PC-9 (cell line): ENCODE data around the gene ROM1. TPM values are rescaled to one million over a fixed set of nuclear protein-coding genes. Genes with fewer than 3 reads are reported as not detected.

Experiments
- BruUV-seq: library from RNA; stranded (reverse); fragments of 400-500 nt; replicated peaks from 2 replicates; lab custom pipeline; 2021; lab: Mats Ljungman, UMichigan
- CTCF ChIA-PET: fragments of 300-600 bp; sonication (Branson Sonifier 250); formaldehyde crosslinking; loops from one replicate; lab custom pipeline; 2022; ENCODE audit warnings: antibody characterized with exemption; lab: Charles Lee
- POLR2A ChIA-PET: fragments of 300-600 bp; sonication (Branson Sonifier 250); formaldehyde crosslinking; loops from one replicate; lab custom pipeline; 2022; ENCODE audit warnings: antibody characterized with exemption; ENCODE audit not compliant: unreplicated experiment; lab: Charles Lee
- DNase-seq, 2 experiments: peaks; one replicate each; pipeline versions ENCODE4 v3.0.0 to v3.0.0-alpha.2; 2015 to 2022; ENCODE audit warnings: mixed read lengths in 1 of 2
- H2AFZ ChIP-seq: fragments of 200-600 bp; sonication (generic); 2 replicates; pipeline ENCODE4 v1.8.1; 2017; ENCODE audit warnings: antibody characterized with exemption
- H3F3A ChIP-seq: fragments of 200-600 bp; sonication (generic); 2 replicates; pipeline ENCODE4 v1.8.1; 2017; ENCODE audit warnings: antibody characterized with exemption, mild to moderate bottlenecking, low read depth; ENCODE audit not compliant: insufficient read depth
- H3K27ac ChIP-seq: fragments of 200-600 bp; sonication (generic); 2 replicates; pipeline ENCODE4 v1.6.1; 2016; ENCODE audit warnings: mixed run types
- H3K27me3 ChIP-seq: fragments of 200-600 bp; sonication (generic); 2 replicates; pipeline ENCODE4 v1.6.1; 2016; ENCODE audit warnings: low read depth, mixed run types; ENCODE audit not compliant: insufficient read depth
- H3K36me3 ChIP-seq: fragments of 200-600 bp; sonication (generic); 2 replicates; pipeline ENCODE4 v1.6.1; 2016; ENCODE audit warnings: low read depth, mixed run types
- H3K4me1 ChIP-seq: fragments of 200-600 bp; sonication (generic); replicated peaks from 2 replicates; pipeline ENCODE4 v1.6.1; 2016; ENCODE audit warnings: mixed run types; ENCODE audit not compliant: insufficient read depth
- H3K4me2 ChIP-seq: fragments of 200-600 bp; sonication (generic); 2 replicates; pipeline ENCODE4 v1.6.1; 2017; ENCODE audit warnings: mixed run types
- H3K4me3 ChIP-seq: fragments of 200-600 bp; sonication (generic); 2 replicates; pipeline ENCODE4 v1.6.1; 2016; ENCODE audit warnings: mixed run types
- H3K79me2 ChIP-seq: fragments of 200-600 bp; sonication (generic); 2 replicates; pipeline ENCODE4 v1.6.1; 2017; ENCODE audit warnings: low read depth, mixed run types
- H3K9me2 ChIP-seq: fragments of 200-600 bp; sonication (generic); 2 replicates; pipeline ENCODE4 v1.8.1; 2017; ENCODE audit warnings: mild to moderate bottlenecking; ENCODE audit not compliant: insufficient read depth
- H3K9me3 ChIP-seq: fragments of 200-600 bp; sonication (generic); 2 replicates; pipeline ENCODE4 v1.8.1; 2016; ENCODE audit warnings: low read depth; ENCODE audit not compliant: insufficient read depth
- H4K20me1 ChIP-seq: fragments of 200-600 bp; sonication (generic); 2 replicates; pipeline ENCODE4 v1.8.1; 2017; ENCODE audit not compliant: insufficient read depth
- EZH2 ChIP-seq: fragments of 200-600 bp; sonication (generic); IDR thresholded peaks from 2 replicates; pipeline ENCODE4 v1.8.0; 2017; ENCODE audit warnings: antibody characterized with exemption, low read depth
- intact Hi-C: fragments of 100-400 bp; cut with micrococcal nuclease; formaldehyde crosslinking; loops from one replicate; pipeline ENCODE4 v1.10.0; 2022; ENCODE audit not compliant: unreplicated experiment
- total RNA-seq: library from RNA; stranded (reverse); gene quantifications from 2 replicates; pipeline ENCODE4 v1.2.3, GENCODE V29; 2021
- TF ChIP-seq, protein P1 (sequence below): fragments of 200-600 bp; sonication (generic); conservative IDR thresholded peaks from 2 replicates; pipeline ENCODE4 v1.6.1; 2017; ENCODE audit warnings: mixed run types, antibody characterized with exemption, mild to moderate bottlenecking, moderate library complexity

ROM1 gene
- total RNA-seq, 1 experiment from 2014 or later: 6.2 TPM

DNA sequence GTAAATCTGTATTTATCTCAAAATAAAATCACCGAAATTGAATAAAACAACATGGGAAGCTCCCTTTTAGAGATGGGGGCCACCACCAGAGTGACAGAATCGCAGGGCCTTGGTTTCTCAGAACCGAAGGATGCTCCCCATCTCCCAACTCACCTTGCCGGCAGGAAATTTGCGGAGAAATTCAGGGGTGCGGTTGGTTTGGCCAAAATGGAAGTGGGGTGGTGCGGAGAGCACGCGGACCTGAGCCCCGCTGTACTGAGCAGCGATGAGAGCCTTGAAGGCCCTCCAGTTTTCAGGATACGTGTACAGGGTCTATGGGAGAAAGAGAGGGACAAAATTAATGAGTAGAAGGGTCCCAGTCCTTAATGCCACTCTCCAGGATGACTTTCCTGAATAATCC, 40.6 kb upstream of the ROM1 start:
- ChIA-PET POLR2A (interaction anchor here (0.5 to 0.9 kb wide), 4 partner anchors 11 to 162 kb away, joined by 3 to 4 read pairs (median 4); no protein-coding TSS in a partner anchor), CTCF (interaction anchor here (1.1 kb wide), 1 partner anchor 148 kb away, joined by 3 read pairs; no protein-coding TSS in a partner anchor)
- no peak for DNase-seq
- Histone ChIP-seq H3K79me2 (peaks cover 78% of the 10 kb centered on the region), H3F3A (peaks cover 77% of the 10 kb centered on the region), H3K4me3 (peak overlapping the region; percentile 92), H3K4me2 (peak overlapping the region; percentile 93), H3K27ac (peak overlapping the region; percentile 86), H3K4me1 (peaks cover 40% of the 10 kb centered on the region), H4K20me1 (peaks cover 53% of the 10 kb centered on the region), H3K27me3 (no peaks in the 10 kb centered on the region), H3K9me2 (no peaks in the 10 kb centered on the region), H2AFZ (no peak overlapping the region), H3K36me3 (peaks cover 53% of the 10 kb centered on the region), H3K9me3 (no peaks in the 10 kb centered on the region)
- BruUV-seq: no TSS peak
- intact Hi-C loops: loop anchor here (5.0 kb wide), 1 partner anchor 40 kb away; the partner anchor contains the start of genes EML3 and ROM1
- TF ChIP-seq, protein P1, sequence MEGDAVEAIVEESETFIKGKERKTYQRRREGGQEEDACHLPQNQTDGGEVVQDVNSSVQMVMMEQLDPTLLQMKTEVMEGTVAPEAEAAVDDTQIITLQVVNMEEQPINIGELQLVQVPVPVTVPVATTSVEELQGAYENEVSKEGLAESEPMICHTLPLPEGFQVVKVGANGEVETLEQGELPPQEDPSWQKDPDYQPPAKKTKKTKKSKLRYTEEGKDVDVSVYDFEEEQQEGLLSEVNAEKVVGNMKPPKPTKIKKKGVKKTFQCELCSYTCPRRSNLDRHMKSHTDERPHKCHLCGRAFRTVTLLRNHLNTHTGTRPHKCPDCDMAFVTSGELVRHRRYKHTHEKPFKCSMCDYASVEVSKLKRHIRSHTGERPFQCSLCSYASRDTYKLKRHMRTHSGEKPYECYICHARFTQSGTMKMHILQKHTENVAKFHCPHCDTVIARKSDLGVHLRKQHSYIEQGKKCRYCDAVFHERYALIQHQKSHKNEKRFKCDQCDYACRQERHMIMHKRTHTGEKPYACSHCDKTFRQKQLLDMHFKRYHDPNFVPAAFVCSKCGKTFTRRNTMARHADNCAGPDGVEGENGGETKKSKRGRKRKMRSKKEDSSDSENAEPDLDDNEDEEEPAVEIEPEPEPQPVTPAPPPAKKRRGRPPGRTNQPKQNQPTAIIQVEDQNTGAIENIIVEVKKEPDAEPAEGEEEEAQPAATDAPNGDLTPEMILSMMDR: no peak
- no peak for TF ChIP-seq EZH2

DNA sequence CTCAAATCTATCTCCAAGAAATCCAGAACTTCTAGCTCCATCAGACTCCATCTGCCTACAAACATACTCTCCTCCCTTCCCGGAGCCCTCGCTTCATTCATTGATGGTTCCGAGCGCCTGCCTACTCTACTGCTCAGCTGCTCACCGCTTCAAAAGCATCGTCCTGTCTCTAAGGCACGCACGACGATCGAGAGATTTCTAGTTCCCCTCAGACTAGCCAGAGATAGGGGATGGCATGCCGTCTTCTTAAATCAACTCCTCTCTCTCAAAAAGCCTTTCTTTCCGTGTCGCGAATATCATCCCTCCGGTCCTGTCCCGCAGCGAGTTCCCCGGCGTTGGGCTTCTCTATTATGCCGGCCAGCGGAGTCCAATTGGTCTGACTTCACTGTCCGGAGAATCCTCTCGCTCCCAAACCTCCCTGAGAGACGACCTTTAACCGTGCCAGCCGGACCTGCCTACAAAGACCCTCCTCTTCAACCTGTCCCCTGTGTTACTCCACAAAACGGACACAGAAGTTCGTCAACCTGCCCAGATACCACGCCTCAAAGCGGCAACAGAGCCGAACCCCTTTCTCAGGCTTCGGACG, 40.0 kb upstream of the ROM1 start:
- TF ChIP-seq, protein P1: no peak
- no peak for TF ChIP-seq EZH2
- H3K9me2 ChIP-seq: no peaks in the 10 kb centered on the region
- H3F3A ChIP-seq: peaks cover 73% of the 10 kb centered on the region
- peaks cover 40% of the 10 kb centered on the region for H3K4me1 ChIP-seq
- BruUV-seq: TSS peak; percentile 36
- peaks cover 47% of the 10 kb centered on the region for H4K20me1 ChIP-seq
- intact Hi-C loops: loop anchor here (5.0 kb wide), 1 partner anchor 39 kb away; the partner anchor contains the start of genes EML3 and ROM1
- DNase-seq: peak in 1 of 2 experiments; percentile 19
- ChIA-PET CTCF (interaction anchor here (0.6 to 1.1 kb wide), 11 partner anchors 9 to 179 kb away, joined by 3 to 9 read pairs (median 3); partner anchors contain the start of gene TUT1), POLR2A (interaction anchor here (0.5 to 1.1 kb wide), 18 partner anchors 12 to 308 kb away, joined by 3 to 21 read pairs (median 6); partner anchors contain the start of genes C11orf98, CSKMT, SLC3A2 and TUT1)
- H3K9me3 ChIP-seq: no peaks in the 10 kb centered on the region
- peaks cover 72% of the 10 kb centered on the region for H3K79me2 ChIP-seq
- H3K27ac ChIP-seq: peak overlapping the region; percentile 86
- peaks cover 47% of the 10 kb centered on the region for H3K36me3 ChIP-seq
- no peaks in the 10 kb centered on the region for H3K27me3 ChIP-seq
- peak overlapping the region; percentile 92 for H3K4me3 ChIP-seq
- peak overlapping the region; percentile 83 for H2AFZ ChIP-seq
- peak overlapping the region; percentile 93 for H3K4me2 ChIP-seq

DNA sequence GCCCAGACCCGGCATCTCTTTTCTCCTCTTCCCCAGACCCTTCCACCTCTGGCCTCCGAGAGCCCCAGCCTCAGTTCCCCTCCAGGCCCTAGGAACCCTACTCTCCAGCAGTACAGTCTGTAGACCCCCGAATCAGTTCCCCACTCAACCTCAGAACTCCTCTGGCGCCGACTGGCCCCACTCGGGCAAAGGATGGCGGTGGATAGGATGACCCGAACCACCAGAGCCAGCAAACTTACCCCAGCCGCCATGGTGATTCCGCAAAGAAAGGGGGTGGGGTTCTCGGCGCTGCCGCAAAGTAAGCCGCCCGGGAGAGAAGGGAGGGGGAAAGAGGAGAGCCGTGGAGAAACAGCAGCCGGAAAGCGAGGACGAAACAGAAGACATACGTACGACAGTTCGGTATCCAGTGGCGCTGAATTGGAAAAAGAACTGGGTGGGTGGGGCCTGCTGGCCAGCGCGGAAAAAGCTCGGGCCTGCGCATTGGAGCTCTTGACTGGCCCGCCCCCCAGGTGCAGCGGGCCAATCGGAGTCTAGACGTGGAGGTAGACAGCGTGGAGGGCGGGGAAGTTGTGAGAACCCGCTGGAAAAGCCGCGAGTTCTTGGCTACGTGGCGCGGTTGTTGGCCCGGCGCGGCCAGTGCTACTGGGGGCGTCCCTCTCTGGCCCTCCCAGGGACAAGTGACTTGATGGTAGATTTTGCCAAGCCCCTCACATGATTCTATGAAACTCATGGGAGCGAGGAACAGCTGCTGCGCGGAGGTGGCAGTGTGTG, 39.3 kb upstream of the ROM1 start, which contains the start of gene EEF1G:
Gene EEF1G (minus strand): TSS at position 300 of the 771 bp plus-strand sequence. CDS start 49 bp downstream, at position 251.
- Histone ChIP-seq H3K27ac (peak within 1 kb of the TSS; percentile 86), H3K4me2 (peak within 1 kb of the TSS; percentile 100), H3K9me2 (no peaks in the 10 kb centered on the region), H4K20me1 (peaks cover 42% of the 10 kb centered on the region), H2AFZ (peak within 1 kb of the TSS; percentile 96), H3K4me3 (peak within 1 kb of the TSS; percentile 92), H3K9me3 (no peaks in the 10 kb centered on the region), H3F3A (peaks cover 67% of the 10 kb centered on the region), H3K36me3 (peaks cover 42% of the 10 kb centered on the region), H3K79me2 (peaks cover 66% of the 10 kb centered on the region), H3K4me1 (peaks cover 42% of the 10 kb centered on the region), H3K27me3 (no peaks in the 10 kb centered on the region)
- intact Hi-C loops: loop anchor here (5.0 kb wide), 1 partner anchor 39 kb away; the partner anchor contains the start of genes EML3 and ROM1
- CTCF ChIA-PET: interaction anchor here (0.6 to 1.0 kb wide), 10 partner anchors 9 to 179 kb away, joined by 3 to 9 read pairs (median 3); partner anchors contain the start of gene TUT1
- POLR2A ChIA-PET: interaction anchor here (0.5 to 1.2 kb wide), 22 partner anchors 13 to 313 kb away, joined by 3 to 21 read pairs (median 6); partner anchors contain the start of genes AHNAK, C11orf98, CSKMT and HNRNPUL2
- DNase-seq: peak; percentile 100
- TF ChIP-seq, protein P1: no peak
- no peak for TF ChIP-seq EZH2
- BruUV-seq: no TSS peak
